CMK (cell line): ENCODE measurements around the gene RELT.

ENCODE experiments used
- DNase-seq: peaks from one replicate; pipeline ENCODE4 v3.0.0-alpha.2; 2010; ENCODE audit warnings: low read depth

Gene RELT

GRCh38 chr11:73392108-73393010, 16.2 kb downstream of the RELT start:
- no peak for DNase-seq

DNA sequence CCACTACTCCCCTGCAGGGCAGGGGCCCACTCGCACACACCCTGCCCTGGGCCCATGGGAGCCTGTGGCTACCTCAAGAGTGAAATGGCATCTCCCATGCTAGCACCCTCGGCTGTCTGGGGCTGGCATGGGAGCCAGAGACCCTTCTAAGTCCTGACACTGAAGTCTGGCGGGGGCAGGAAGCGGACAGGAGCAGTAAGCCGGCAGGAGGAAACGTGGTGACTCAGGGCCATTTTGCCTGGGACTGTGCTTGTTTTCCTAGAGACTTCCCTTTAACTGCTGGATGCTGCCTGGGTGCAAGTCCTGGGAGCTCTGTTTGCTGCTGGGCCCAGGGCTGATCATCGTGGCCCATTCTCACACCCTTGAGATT, 16.8 kb downstream of the RELT start:
- DNase-seq: no peak

DNA sequence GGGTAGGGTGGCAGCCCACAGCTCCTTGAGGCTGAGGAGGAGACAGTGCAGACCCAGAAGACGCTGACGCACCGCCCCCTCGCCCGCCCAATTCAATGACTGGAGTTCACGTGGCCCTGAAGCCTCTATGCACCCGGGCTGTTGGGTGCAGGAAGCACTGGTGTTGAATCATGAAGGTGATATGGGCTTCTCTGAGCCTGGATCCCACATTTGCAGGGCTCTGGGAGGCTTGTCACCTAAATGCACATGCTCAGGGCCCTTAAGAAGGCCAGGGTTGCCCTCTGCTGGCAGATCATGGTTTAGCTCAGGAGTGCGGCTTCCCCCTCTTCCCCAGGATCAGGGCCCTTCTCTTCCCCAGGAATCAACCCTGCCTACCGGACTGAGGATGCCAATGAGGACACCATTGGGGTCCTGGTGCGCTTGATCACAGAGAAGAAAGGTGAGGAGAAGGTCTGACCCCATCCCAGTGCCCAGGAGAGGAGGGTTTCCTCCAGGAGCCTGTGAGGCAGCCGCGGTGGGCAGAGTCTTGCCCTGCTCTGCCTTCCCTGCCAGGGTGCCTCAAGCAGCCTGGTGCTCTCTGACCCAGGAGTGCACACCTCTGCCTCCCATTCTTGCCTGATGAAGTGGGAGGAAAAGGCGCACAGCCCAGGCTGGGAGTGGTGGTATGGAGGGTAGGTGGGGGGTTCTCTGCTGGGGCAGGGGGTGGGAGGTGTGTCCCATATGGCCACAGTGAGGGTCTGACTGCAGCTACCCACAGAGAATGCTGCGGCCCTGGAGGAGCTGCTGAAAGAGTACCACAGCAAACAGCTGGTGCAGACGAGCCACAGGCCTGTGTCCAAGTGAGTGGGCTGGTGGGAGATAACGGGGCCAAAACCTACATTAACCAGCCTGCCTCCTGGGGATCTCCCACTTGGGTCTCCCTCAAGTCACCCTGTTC, 17.5 kb downstream of the RELT start:
- DNase-seq: no peak

DNA sequence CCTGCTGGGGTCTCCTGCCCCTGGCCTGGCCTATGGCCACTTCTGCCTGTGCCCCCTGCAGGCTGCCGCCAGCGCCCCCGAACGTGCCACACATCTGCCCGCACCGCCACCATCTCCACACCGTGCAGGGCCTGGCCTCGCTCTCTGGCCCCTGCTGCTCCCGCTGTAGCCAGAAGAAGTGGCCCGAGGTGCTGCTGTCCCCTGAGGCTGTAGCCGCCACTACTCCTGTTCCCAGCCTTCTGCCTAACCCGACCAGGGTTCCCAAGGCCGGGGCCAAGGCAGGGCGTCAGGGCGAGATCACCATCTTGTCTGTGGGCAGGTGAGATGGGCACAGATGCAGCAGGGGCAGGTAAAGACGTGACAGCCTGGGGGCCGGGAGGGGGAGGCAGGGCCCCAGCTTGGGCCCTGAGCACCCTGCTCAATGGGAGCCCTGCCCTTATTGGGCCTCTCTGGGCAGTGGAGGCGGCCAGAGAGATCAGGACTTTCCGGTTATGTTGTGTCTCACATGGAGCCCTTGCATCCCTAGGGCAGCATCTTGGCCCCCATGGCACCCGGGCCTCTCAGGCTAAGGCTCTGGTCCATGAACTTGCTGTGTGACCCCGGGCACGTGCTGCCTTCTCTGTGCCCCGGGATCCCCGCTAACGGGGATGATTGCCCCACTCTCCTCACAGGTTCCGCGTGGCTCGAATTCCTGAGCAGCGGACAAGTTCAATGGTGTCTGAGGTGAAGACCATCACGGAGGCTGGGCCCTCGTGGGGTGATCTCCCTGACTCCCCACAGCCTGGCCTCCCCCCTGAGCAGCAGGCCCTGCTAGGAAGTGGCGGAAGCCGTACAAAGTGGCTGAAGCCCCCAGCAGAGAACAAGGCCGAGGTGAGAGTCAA, 18.5 kb downstream of the RELT start:
- DNase-seq: no peak

- DNase-seq: no peak
These were observed 19.4 kb downstream of the RELT start for GRCh38 chr11:73395297-73396208.

- DNase-seq: no peak
These were observed 20.2 kb downstream of the RELT start for GRCh38 chr11:73396251-73396930.

DNA sequence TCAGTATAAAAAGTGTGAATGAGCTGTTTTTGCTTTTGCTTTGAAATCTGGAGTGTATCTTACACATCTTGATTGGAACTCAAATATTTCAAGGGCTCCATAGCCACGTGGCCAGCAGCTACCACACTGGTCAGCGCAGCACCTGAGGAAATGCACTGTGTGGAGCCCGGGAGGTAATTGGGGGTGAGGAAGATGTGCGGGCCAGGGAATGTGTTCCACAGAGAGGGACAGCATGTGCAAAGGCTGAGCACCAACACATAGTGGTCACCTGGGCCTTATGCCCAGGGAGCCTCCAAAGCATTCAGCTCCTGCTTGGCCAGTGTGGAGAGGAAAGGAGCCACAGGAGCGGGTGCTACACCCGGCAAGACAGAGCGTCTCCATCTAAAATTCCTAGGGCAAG, 20.8 kb downstream of the RELT start:
- no peak for DNase-seq

- no peak for DNase-seq
These were observed 21.4 kb downstream of the RELT start for GRCh38 chr11:73397468-73398131.

DNA sequence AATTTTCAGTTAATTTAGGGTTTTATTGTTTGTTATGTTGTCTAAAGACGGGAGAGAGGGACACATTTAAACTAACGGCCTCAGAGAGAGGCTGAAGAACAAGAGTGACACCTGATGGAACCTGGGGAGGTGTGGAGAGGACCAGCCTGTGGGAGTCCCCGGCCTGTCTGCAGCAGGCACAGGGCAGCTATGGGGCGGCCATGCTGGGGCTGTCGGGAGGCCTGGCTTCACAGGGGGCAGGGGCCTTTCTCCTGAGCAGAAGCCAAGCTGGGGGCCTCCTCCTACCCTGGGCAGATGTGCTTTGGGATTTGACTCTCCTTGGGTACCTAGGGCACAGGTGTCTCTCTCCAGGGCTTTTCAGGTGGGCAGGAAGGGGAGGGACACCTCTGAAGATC, 21.9 kb downstream of the RELT start:
- no peak for DNase-seq

DNA sequence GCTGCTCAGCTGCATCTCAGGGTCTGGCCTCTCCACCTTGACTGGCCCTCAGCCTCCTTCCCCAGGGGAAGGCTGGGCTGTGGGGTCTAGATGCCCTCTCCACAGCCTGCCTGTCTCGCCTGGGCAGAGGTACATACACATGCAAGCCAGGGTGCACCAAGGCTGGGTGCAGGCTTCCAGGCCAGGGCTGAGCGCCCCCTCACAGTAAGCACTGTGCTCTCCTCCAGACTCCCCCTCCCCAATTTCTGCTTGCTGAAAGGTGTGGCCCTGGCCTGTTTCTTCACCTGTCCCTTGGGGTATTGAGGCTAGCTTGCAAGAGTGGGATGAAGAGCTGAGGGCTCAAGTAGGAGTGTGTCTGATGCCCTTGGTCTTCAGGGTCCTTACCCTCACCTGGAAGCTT, 22.5 kb downstream of the RELT start:
- no peak for DNase-seq

DNA sequence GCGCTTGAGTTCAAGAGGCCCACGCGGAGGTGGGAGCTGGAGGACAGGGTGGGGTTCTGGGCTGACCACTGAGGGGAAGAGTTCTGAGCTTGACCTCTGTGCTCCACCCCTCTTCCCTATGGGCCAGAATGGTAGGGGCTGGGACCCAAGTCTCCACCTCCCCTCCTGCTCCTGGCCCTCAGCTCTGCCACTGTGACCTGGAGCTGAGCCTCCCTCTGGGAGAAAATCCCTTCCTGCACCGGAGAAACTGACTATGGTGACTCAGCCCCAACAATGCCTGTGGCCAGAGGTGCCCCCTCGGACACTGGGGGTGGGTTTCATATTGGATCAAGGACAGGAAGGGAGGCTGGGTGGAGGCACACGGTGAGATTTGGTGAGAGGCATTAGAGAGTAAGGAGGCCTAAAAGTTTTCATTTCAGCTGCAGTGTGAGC, 23.0 kb downstream of the RELT start:
- DNase-seq: no peak

DNA sequence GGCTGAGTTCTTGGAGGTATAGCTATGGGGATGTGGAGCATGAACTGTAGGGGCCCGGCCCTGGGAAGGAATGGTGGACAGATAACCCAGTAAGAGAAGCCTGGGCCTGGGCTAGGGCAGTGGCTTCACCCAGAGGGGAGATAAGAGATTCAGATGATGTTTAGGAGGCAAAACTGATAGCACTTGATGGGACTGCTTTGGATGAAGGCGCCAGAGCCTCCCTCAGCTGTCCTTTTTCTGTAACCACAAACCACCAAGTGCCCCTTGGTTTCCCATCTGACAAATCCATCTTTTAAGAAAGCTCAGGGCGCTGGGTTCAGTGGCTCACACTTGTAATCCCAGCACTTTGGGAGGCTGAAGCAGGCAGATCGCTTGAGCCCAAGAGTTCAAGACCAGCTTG, 23.4 kb downstream of the RELT start:
- DNase-seq: no peak

DNA sequence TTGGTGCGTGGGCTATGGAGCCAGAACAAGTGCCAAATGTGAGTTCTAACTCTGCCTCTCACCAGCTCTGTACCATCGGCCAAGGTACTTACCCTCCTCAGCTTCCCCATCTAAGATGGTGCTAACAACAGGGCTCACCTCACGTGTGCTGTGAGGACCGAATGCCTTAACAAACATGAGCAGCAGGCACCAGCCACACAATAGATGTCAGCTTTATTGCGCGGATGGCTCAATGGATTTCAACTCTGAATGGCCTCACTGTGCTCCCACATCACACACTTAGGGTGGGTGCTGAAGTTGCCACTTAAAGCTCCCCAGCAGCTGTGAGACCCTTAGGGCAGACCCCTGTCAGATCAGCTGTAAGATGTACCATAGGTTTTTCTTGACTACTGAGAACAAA, 24.1 kb downstream of the RELT start:
- DNase-seq: no peak

GRCh38 chr11:73401217-73401923, 25.2 kb downstream of the RELT start:
- no peak for DNase-seq

- no peak for DNase-seq
These were observed 26.0 kb downstream of the RELT start for GRCh38 chr11:73401924-73402833.

GRCh38 chr11:73402834-73403185, 26.6 kb downstream of the RELT start:
- DNase-seq: no peak

GRCh38 chr11:73403541-73403940, 27.3 kb downstream of the RELT start:
- no peak for DNase-seq

DNA sequence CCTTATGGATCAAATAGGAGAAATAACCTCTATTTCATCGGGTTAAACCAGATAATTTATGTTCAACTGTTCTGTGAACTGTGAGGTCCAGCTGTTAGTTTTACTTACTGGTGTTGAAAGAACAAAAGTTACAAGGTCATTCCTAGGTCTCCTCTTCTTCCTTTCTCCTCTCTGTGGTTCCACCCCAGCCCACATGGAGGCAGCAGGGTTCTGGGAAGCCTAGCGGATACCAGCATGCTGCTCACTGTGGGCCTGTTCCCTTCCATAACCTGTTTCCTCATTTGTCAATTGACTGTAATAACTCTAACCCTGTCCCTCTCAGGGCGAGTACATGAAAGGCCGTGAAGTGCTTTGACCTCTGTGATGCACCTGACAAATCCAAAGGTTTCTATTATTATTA, 27.8 kb downstream of the RELT start:
- no peak for DNase-seq
